Liver (tissue), 9 donors: ENCODE results near the gene SUGCT. TPM values are rescaled to one million over a fixed set of nuclear protein-coding genes. Genes with fewer than 3 reads are reported as not detected.

Source experiments
- DNase-seq: peaks from one replicate; pipeline ENCODE4 v3.0.0-alpha.2; 2017; ENCODE audit warnings: low spot score
- H3K27ac ChIP-seq, 2 donors: one replicate each; pipeline ENCODE4 v1.7.0; 2013; ENCODE audit warnings: inconsistent platforms in 2 of 2, low read length in 2 of 2, control low read depth in 1 of 2, low read depth in 1 of 2, mild to moderate bottlenecking in 1 of 2
- H3K27me3 ChIP-seq, 4 donors: one replicate each; pipeline versions ENCODE4 v1.6.1 to v1.7.0; 2013; ENCODE audit warnings: low read length in 3 of 4, inconsistent platforms in 1 of 4, mild to moderate bottlenecking in 1 of 4, moderate library complexity in 1 of 4; ENCODE audit not compliant: control insufficient read depth in 4 of 4, insufficient read depth in 4 of 4
- H3K36me3 ChIP-seq, 4 donors: one replicate each; pipeline versions ENCODE4 v1.6.1 to v1.7.0; 2013; ENCODE audit warnings: low read length in 3 of 4, mild to moderate bottlenecking in 3 of 4, low read depth in 1 of 4, moderate library complexity in 1 of 4; ENCODE audit not compliant: control insufficient read depth in 4 of 4, insufficient read depth in 3 of 4
- H3K4me1 ChIP-seq, 4 donors: one replicate each; pipeline versions ENCODE4 v1.6.1 to v1.7.0; 2013; ENCODE audit warnings: low read length in 3 of 4, mild to moderate bottlenecking in 3 of 4, moderate library complexity in 1 of 4; ENCODE audit not compliant: control insufficient read depth in 4 of 4, insufficient read depth in 4 of 4
- H3K4me3 ChIP-seq, 3 donors: one replicate each; pipeline versions ENCODE4 v1.6.1 to v1.7.0; 2013; ENCODE audit warnings: low read length in 3 of 3, control low read depth in 1 of 3, low read depth in 1 of 3, mild to moderate bottlenecking in 1 of 3
- H3K9ac ChIP-seq, 2 donors: one replicate each; pipeline ENCODE4 v1.7.0; 2013; ENCODE audit warnings: low read length in 2 of 2, mild to moderate bottlenecking in 2 of 2, moderate library complexity in 2 of 2, control low read depth in 1 of 2, low read depth in 1 of 2
- H3K9me3 ChIP-seq, 4 donors: one replicate each; pipeline versions ENCODE4 v1.6.1 to v1.7.0; 2013; ENCODE audit warnings: low read length in 3 of 4; ENCODE audit not compliant: control insufficient read depth in 4 of 4
- EGR1 ChIP-seq, 2 donors: IDR thresholded peaks; 2 replicates each; pipeline ENCODE4 v1.6.1; 2016 to 2018; ENCODE audit warnings: antibody characterized with exemption in 2 of 2, low read depth in 2 of 2
- FOXA1 ChIP-seq: IDR thresholded peaks from 2 replicates; pipeline ENCODE4 v1.6.1; 2016; ENCODE audit warnings: antibody characterized with exemption
- FOXA2 ChIP-seq: IDR thresholded peaks from 2 replicates; pipeline ENCODE4 v1.6.1; 2016; ENCODE audit warnings: antibody characterized with exemption
- GABPA ChIP-seq, 2 donors: IDR thresholded peaks in 1 of 2; conservative IDR thresholded peaks in 1 of 2; 2 replicates each; pipeline ENCODE4 v1.6.1; 2016; ENCODE audit warnings: antibody characterized with exemption in 2 of 2, mild to moderate bottlenecking in 1 of 2, moderate library complexity in 1 of 2
- HNF4A ChIP-seq, 2 donors: conservative IDR thresholded peaks; 2 replicates each; pipeline ENCODE4 v1.6.1; 2016; ENCODE audit warnings: antibody characterized with exemption in 2 of 2, mild to moderate bottlenecking in 2 of 2
- HNF4G ChIP-seq: IDR thresholded peaks from 2 replicates; pipeline ENCODE4 v1.6.1; 2016; ENCODE audit warnings: antibody characterized with exemption
- NR2F2 ChIP-seq: IDR thresholded peaks from 2 replicates; pipeline ENCODE4 v1.6.1; 2016; ENCODE audit warnings: antibody characterized with exemption
- RAD21 ChIP-seq, 2 donors: IDR thresholded peaks; 2 replicates each; pipeline ENCODE4 v1.6.1; 2016; ENCODE audit warnings: antibody characterized with exemption in 2 of 2, mild to moderate bottlenecking in 2 of 2
- REST ChIP-seq: IDR thresholded peaks from 2 replicates; pipeline ENCODE4 v1.6.1; 2016; ENCODE audit warnings: antibody characterized with exemption, mild to moderate bottlenecking
- RXRA ChIP-seq, 2 donors: IDR thresholded peaks; 2 replicates each; pipeline ENCODE4 v1.6.1; 2017 to 2018; ENCODE audit warnings: antibody characterized with exemption in 2 of 2, mild to moderate bottlenecking in 1 of 2
- SP1 ChIP-seq: IDR thresholded peaks from 2 replicates; pipeline ENCODE4 v1.6.1; 2018; ENCODE audit warnings: antibody characterized with exemption, mild to moderate bottlenecking
- TAF1 ChIP-seq: conservative IDR thresholded peaks from 2 replicates; pipeline ENCODE4 v1.6.1; 2016; ENCODE audit warnings: antibody characterized with exemption, mild to moderate bottlenecking
- YY1 ChIP-seq: IDR thresholded peaks from 2 replicates; pipeline ENCODE4 v1.6.1; 2016; ENCODE audit warnings: antibody characterized with exemption, mild to moderate bottlenecking
- ZBTB33 ChIP-seq: IDR thresholded peaks from 2 replicates; pipeline ENCODE4 v1.6.1; 2016; ENCODE audit warnings: antibody characterized with exemption
- WGBS: extraction: QIAGEN DNeasy Blood & Tissue Kit; methylation state at CpG from one replicate; pipeline ENCODE4 v1.1.7; 2013; 5-methylcytosine and 5-hydroxymethylcytosine counted together
- polyA plus RNA-seq, 2 donors: library from polyadenylated mRNA; stranded (reverse) in 1 of 2; unstranded in 1 of 2; fragments of 200-250 nt in 1 of 2; fragments of >200 nt in 1 of 2; fragmentation: Nextera tagmentation in 1 of 2; extraction: Ambion mirVana in 1 of 2; gene quantifications; one replicate each; pipeline versions ENCODE4 v1.2.1 to v1.2.3, GENCODE V29; 2013 to 2015
- total RNA-seq, 2 donors: library from RNA; depleted of rRNA; stranded (reverse); fragments of >200 nt; gene quantifications; one replicate each; pipeline ENCODE4 v1.2.3, GENCODE V29; 2014
- TF ChIP-seq, protein P1 (sequence below): IDR thresholded peaks from 2 replicates; pipeline ENCODE4 v1.6.1; 2016; ENCODE audit warnings: antibody characterized with exemption
- donor health status: healthy.
- donor health status: healthy.
- donor health status: healthy.
- donor health status: healthy.
- donor health status: healthy.

Gene SUGCT
- total and polyA plus RNA-seq, 4 donors, result 6.2 to 11.9 (median 9.9) TPM

DNA sequence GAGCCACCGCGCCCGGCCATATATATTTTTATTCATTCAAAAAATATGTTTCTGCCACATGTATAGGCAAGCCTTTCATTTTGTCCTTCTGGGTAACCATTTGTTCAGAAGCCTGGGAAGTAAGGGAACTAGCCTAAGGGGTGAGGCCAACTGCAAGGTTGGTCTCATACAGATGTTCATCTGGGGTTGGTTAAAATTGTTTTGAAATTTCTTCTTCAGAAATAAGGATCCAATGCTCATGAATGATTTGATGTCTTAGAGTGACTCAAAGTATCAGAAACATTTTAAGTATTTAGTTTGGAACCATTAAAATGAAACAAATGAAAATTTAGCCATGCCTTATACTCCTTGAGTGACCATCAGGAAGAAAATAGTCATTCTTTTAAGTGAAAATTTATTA lies 397.2 kb downstream of the SUGCT start (continued):
- TF ChIP-seq REST (no peak), FOXA2 (no peak), RXRA (IDR thresholded peaks at IDR 0.05) (no peak), HNF4A (conservative IDR thresholded peaks at IDR 0.05) (no peak), EGR1 (IDR thresholded peaks at IDR 0.05; ENCODE audit: low read depth in 2 of 2) (no peak), SP1 (no peak), GABPA (IDR thresholded peaks at IDR 0.05 in 1 of 2, conservative IDR thresholded peaks at IDR 0.05 in 1 of 2) (no peak)

DNA sequence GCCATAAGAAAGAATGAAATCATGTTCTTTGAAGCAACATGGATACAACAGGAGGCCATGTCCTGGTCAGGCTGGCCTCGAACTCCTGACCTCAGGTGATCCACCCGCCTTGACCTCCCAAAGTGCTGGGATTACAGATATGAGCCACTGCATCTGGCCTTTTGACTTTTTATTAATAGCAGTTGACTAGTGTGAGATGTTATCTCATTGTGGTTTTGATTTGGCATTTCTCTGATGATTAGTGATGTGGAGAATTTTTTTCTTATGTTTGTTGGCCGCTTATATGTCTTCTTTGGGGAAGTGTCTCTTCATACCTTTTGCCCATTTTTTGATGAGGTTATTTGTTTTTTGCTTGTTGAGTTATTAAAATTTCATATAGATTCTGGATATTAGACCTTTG lies 400.9 kb downstream of the SUGCT start:
- Histone ChIP-seq H3K9me3 (no peaks in the 10 kb centered on the region), H3K27ac (no peak overlapping the region), H3K36me3 (no peaks in the 10 kb centered on the region), H3K4me1 (no peaks in the 10 kb centered on the region), H3K9ac (no peak overlapping the region), H3K4me3 (no peak overlapping the region), H3K27me3 (no peaks in the 10 kb centered on the region)
- TF ChIP-seq, protein P1, sequence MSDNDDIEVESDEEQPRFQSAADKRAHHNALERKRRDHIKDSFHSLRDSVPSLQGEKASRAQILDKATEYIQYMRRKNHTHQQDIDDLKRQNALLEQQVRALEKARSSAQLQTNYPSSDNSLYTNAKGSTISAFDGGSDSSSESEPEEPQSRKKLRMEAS, result no peak
- no peak for TF ChIP-seq ZBTB33
- no peak for TF ChIP-seq YY1
- WGBS, result 93% methylated on average over 3 of the region's 3 CpGs
- no peak for DNase-seq

- 85% methylated on average over 1 of the region's 1 CpG for WGBS
- no peak for DNase-seq
- TF ChIP-seq REST, result no peak
- no peak for TF ChIP-seq EGR1 (IDR thresholded peaks at IDR 0.05; ENCODE audit: low read depth in 2 of 2)
- no peak for TF ChIP-seq FOXA1
- TF ChIP-seq NR2F2, result no peak
- TF ChIP-seq RAD21 (IDR thresholded peaks at IDR 0.05), result no peak
- no peak for TF ChIP-seq HNF4A (conservative IDR thresholded peaks at IDR 0.05)
- TF ChIP-seq TAF1, result no peak
- no peak for TF ChIP-seq ZBTB33
- TF ChIP-seq HNF4G, result no peak
Measured at GRCh38 chr7:40536421-40536820, 401.6 kb downstream of the SUGCT start.

More at GRCh38 chr7:40536421-40536820, 401.6 kb downstream of the SUGCT start:
- Histone ChIP-seq H3K36me3 (no peaks in the 10 kb centered on the region), H3K27me3 (no peaks in the 10 kb centered on the region), H3K4me3 (no peak overlapping the region), H3K9me3 (no peaks in the 10 kb centered on the region), H3K27ac (no peak overlapping the region), H3K4me1 (no peaks in the 10 kb centered on the region), H3K9ac (no peak overlapping the region)
